ENCODE results near the gene CD247. TPM values are rescaled to one million over a fixed set of nuclear protein-coding genes. Genes with fewer than 3 reads are reported as not detected.

The CD247 gene
- total and polyA plus RNA-seq, 3 donors from 2014 or later = 0.47 to 2.5 (median 1.1) TPM

DNA sequence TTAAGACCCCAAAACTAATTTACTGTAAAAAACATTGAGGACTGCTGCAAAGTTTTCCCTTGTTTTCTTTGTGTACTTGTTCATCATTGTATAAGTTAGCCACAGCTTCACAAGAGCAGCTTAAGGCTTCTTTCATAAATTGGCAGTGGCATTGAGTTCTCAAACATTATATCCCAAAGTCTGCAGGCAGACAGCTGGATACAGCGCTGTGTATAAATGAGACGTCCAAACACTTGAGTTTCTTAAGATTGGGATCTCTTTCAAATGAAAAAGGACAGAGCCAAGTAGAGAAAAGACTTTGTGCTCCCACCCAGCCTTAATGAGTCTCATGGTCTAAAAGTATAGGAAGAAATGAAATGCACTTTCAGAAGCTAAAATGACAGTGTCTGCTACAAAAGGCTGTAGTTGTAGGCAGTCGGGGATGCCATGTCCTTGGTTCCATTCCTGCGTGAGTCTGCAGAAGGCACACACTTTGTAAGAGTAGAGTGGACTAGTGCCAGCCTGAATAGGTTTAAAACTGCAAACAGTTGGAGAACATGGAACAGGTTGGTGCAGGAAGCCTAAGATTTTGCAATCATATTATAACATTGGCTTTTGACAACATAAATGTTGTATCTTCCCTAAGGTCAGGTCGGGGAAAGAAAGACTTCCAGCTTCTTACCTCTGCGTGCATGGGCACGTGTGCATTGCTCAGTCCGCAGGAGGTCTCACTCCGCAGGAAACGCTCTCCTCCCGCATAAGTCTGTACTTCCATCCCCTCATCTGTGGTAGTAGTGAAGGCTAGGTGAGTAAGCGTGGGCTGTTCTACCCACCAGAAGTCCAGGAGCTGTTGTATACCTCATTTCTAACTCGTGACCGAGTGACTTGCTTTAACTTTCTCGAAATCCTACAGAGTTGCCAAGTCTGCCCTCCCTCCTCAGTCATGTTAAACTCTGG, 94.4 kb downstream of the CD247 start:
- Histone ChIP-seq H3K27me3 (no peaks in the 10 kb centered on the region), H3K9me3 (no peaks in the 10 kb centered on the region), H3K4me3 (no peak overlapping the region), H3K36me3 (ENCODE audit: low read depth, missing control alignments) (no peaks in the 10 kb centered on the region), H3K4me1 (peaks cover 14% of the 10 kb centered on the region), H3K27ac (no peak overlapping the region)
- intact Hi-C loops (cut with DNase I; ENCODE audit: low total_unique reads) = no loop called here
- no peak for DNase-seq
- WGBS, 2 donors = 87 to 88% methylated on average over 15 of the region's 15 CpGs
- TF ChIP-seq, protein P1, sequence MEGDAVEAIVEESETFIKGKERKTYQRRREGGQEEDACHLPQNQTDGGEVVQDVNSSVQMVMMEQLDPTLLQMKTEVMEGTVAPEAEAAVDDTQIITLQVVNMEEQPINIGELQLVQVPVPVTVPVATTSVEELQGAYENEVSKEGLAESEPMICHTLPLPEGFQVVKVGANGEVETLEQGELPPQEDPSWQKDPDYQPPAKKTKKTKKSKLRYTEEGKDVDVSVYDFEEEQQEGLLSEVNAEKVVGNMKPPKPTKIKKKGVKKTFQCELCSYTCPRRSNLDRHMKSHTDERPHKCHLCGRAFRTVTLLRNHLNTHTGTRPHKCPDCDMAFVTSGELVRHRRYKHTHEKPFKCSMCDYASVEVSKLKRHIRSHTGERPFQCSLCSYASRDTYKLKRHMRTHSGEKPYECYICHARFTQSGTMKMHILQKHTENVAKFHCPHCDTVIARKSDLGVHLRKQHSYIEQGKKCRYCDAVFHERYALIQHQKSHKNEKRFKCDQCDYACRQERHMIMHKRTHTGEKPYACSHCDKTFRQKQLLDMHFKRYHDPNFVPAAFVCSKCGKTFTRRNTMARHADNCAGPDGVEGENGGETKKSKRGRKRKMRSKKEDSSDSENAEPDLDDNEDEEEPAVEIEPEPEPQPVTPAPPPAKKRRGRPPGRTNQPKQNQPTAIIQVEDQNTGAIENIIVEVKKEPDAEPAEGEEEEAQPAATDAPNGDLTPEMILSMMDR (IDR thresholded peaks at IDR 0.05) = no peak
- no peak for TF ChIP-seq POLR2A (IDR thresholded peaks at IDR 0.05)

DNA sequence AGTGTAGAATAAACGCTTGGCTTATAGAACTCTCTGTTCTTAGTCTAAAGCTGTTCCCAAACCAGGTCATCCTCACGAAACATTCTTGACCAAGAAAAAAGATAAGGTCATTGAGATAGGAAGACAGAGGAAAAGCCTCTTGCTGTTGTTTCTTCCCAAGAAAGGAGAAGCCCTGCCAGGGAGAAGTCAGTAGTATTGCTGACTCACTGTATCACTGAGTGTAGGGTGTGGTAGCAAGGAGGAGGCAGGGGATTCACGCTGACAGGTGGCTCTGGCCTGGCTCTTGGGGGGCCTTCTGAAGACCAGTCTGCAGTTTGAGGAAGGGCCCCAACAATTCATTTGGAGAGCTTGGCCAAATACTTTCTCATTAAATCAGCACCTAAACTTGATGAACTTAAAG, 97.8 kb downstream of the CD247 start:
- 24 to 45% methylated on average over 3 of the region's 3 CpGs for WGBS, 2 donors
- intact Hi-C loops (cut with DNase I; ENCODE audit: low total_unique reads) = no loop called here
- TF ChIP-seq POLR2A (IDR thresholded peaks at IDR 0.05) = no peak

DNA sequence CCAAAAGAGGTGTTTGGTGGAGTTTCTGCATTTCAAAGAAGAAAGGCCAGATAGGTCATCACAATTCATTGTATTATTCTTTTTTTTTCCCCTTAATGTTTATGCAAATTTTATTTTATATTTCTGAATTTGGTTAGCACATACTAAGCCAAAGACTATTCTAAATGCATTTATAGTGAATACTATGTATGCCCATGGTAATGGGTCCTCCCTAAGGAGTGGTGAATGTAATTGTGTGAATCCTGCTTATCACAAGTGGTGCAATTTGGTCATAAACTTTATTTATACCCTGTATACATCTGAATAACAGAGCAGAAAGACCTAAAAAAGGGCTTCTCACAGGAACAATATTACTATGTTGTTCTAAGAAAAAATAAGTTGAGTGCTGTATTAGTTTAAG, 99.1 kb downstream of the CD247 start:
- Histone ChIP-seq H3K4me1 (peaks cover 4% of the 10 kb centered on the region), H3K9me3 (no peaks in the 10 kb centered on the region), H3K27me3 (no peaks in the 10 kb centered on the region), H3K36me3 (ENCODE audit: low read depth, missing control alignments) (no peaks in the 10 kb centered on the region), H3K27ac (no peak overlapping the region), H3K4me3 (no peak overlapping the region)
- no peak for TF ChIP-seq POLR2A (IDR thresholded peaks at IDR 0.05)
- intact Hi-C loops (cut with DNase I; ENCODE audit: low total_unique reads) = no loop called here
- DNase-seq = no peak

More for the DNA sequence above, 97.8 kb downstream of the CD247 start:
- H3K27ac ChIP-seq = no peak overlapping the region
- peaks cover 4% of the 10 kb centered on the region for H3K4me1 ChIP-seq
- H3K4me3 ChIP-seq = no peak overlapping the region
- DNase-seq = no peak
- no peaks in the 10 kb centered on the region for H3K27me3 ChIP-seq
- H3K9me3 ChIP-seq = no peaks in the 10 kb centered on the region
- H3K36me3 ChIP-seq (ENCODE audit: low read depth, missing control alignments) = no peaks in the 10 kb centered on the region

DNA sequence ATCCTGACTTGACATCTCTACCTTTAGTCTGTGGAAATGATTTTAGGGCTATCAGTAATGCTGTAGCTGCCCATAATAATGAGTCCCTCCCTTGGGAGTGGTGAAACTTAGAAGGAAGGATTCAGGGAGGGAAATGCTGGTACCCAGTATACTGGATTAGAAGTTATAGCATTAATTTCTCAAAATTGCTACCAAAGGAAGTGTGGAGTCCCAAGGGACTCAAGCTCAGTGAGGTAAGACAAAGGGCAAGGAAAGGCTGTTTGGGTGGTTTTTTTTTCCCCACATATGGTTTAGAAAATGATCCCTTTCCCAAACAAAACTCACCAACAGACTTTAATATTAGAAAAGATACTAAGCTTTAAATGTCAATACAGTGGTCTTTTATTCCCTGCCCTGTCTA, 99.9 kb downstream of the CD247 start:
- Histone ChIP-seq H3K27ac (no peak overlapping the region), H3K36me3 (ENCODE audit: low read depth, missing control alignments) (no peaks in the 10 kb centered on the region), H3K27me3 (no peaks in the 10 kb centered on the region), H3K4me3 (no peak overlapping the region), H3K4me1 (peaks cover 4% of the 10 kb centered on the region), H3K9me3 (no peaks in the 10 kb centered on the region)
- no peak for DNase-seq
- intact Hi-C loops (cut with DNase I; ENCODE audit: low total_unique reads) = no loop called here
- TF ChIP-seq POLR2A (IDR thresholded peaks at IDR 0.05) = no peak
- TF ChIP-seq, protein P1 (IDR thresholded peaks at IDR 0.05) = no peak

DNA sequence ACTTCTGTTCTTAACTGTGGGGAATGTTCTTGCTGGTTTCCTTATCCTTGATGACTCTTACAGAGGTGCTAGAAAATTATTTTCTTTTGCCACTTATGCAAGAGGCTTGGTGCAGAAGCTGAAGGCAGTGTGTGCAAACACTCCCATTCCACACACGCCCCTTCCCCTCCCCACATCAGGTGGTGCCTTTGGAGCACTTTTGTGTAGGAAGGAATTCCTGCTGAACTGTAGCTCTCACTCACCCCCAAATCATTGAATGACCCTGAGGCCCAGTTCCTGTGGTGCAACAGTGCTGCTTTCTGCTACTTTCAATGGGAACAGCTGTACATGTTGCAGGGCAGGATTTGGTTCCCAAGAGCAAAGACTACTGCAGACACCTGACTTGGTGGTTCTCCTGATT, 101.8 kb downstream of the CD247 start:
- H3K36me3 ChIP-seq (ENCODE audit: low read depth, missing control alignments) = no peaks in the 10 kb centered on the region
- DNase-seq = no peak
- no peak for TF ChIP-seq POLR2A (IDR thresholded peaks at IDR 0.05)
- TF ChIP-seq, protein P1 (IDR thresholded peaks at IDR 0.05) = no peak
- 71 to 92% methylated on average over 1 of the region's 1 CpG for WGBS, 2 donors
- intact Hi-C loops (cut with DNase I; ENCODE audit: low total_unique reads) = no loop called here
- no peaks in the 10 kb centered on the region for H3K9me3 ChIP-seq
- H3K4me3 ChIP-seq = no peak overlapping the region
- H3K27me3 ChIP-seq = no peaks in the 10 kb centered on the region
- peaks cover 12% of the 10 kb centered on the region for H3K4me1 ChIP-seq
- no peak overlapping the region for H3K27ac ChIP-seq

DNA sequence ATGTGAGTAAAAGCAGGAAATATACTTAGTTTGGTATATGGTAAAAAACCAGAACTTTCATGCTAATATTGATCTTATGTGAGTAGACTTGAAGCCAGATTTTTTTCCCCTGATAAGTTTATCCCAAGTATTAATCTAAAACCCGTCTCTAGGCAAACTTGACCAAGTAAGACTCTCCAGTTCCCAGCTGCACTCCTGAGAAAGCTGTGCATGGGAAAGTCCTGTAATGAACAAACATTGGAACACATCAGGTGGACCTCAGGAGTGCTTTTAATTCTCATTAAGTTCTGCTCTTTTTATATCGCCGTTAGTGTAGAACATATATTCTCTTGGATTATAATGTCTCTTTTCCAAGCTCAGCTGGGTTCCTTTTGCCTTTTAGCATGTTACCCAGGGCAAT, 105.0 kb downstream of the CD247 start:
- Histone ChIP-seq H3K27ac (no peak overlapping the region), H3K4me1 (peaks cover 8% of the 10 kb centered on the region), H3K4me3 (no peak overlapping the region), H3K9me3 (no peaks in the 10 kb centered on the region), H3K27me3 (no peaks in the 10 kb centered on the region), H3K36me3 (ENCODE audit: low read depth, missing control alignments) (no peaks in the 10 kb centered on the region)
- intact Hi-C loops (cut with DNase I; ENCODE audit: low total_unique reads) = no loop called here
- TF ChIP-seq, protein P1 (IDR thresholded peaks at IDR 0.05) = no peak
- no peak for TF ChIP-seq POLR2A (IDR thresholded peaks at IDR 0.05)
- WGBS, 2 donors = 76 to 93% methylated on average over 3 of the region's 3 CpGs
- no peak for DNase-seq

Data from testis (tissue), 3 donors.